ENCODE measurements around the gene SORCS2.

The SORCS2 gene

DNA sequence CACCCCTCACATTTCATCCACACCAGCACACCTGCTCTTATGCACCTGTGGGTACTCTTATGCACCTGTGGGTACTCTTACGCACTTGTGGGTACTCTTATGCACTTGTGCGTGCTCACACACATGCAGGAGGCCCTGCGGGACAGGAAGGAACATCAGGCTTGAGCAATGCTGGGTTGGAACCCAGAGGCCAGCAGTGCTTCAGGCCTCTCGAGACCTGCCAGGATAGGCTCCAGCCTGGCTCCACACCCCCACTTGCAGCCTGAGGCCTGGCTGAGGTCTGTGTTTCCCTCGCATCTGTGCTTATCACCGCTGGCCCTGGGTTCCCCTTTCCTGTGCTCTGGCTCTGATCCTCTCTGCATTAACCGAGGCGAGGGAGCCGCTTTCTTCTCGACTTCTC, 34.7 kb downstream of the SORCS2 start:
- no peak overlapping the region for H3K4me3 ChIP-seq (ENCODE audit: low read depth, low read length)
- H3K36me3 ChIP-seq (ENCODE audit: control insufficient read depth, insufficient read depth, low read length): no peaks in the 10 kb centered on the region
- H3K9ac ChIP-seq (ENCODE audit: low read depth, low read length): no peak overlapping the region
- H3K4me1 ChIP-seq (ENCODE audit: control insufficient read depth, insufficient read depth, low read length): no peaks in the 10 kb centered on the region
- H3K27me3 ChIP-seq (ENCODE audit: control insufficient read depth, insufficient read depth, low read length): no peaks in the 10 kb centered on the region
- H3K9me3 ChIP-seq (ENCODE audit: control insufficient read depth, insufficient read depth, low read length): no peaks in the 10 kb centered on the region
- H3K27ac ChIP-seq (ENCODE audit: low read depth, low read length): no peak overlapping the region

DNA sequence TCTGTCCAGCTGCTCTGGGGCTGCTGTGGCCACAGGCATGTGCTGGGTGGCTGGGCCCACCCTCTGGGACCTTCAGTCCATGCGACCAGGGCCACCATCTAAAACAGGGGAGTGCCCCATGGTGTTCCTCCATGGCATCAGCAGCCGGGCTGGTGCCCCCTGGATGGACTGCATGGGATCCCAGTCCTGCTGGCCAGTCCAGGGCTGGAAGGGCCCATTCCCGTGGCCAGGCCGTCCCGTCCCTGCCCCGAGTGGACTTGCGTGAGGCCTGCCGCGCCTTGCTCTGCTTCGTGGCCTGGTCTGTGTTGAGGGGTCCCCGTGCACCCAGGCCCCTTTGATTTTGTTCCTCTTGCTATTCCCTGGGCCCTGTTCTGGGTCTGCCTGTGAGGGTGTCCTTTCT, 36.4 kb downstream of the SORCS2 start:
- Histone ChIP-seq H3K36me3 (ENCODE audit: control insufficient read depth, insufficient read depth, low read length) (no peaks in the 10 kb centered on the region), H3K4me1 (ENCODE audit: control insufficient read depth, insufficient read depth, low read length) (no peaks in the 10 kb centered on the region), H3K9me3 (ENCODE audit: control insufficient read depth, insufficient read depth, low read length) (no peaks in the 10 kb centered on the region), H3K27me3 (ENCODE audit: control insufficient read depth, insufficient read depth, low read length) (no peaks in the 10 kb centered on the region), H3K4me3 (ENCODE audit: low read depth, low read length) (no peak overlapping the region), H3K27ac (ENCODE audit: low read depth, low read length) (no peak overlapping the region), H3K9ac (ENCODE audit: low read depth, low read length) (no peak overlapping the region)

DNA sequence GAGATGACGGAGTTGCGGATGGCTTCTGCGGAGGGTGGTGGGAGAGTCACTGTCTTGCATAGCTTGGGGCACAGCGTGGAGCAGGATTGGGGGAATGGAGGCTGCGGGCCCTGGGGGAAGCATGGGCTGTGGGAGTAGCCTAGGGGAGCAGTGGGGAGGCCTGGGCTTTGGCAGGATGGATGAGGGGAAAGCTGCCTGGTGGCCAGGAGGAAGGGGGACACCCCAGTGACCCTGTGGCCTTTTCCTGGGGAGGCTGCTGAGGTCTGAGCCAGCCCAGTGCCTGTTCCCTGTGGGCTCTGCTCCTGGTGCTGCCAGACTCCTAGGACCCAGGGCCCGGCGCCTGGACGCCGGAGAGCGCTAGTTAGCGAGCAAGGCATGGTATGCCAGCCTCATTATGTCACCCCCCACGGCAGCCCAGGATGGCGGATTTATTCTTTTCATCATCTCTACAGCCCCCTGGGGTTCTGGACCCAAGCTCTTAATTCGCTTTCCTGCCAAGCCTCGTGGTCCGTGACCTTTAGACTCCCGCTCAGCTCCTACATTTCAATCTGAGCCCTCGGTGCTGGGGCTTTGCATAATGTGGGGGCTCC, 39.8 kb downstream of the SORCS2 start:
- Histone ChIP-seq H3K27ac (ENCODE audit: low read depth, low read length) (no peak overlapping the region), H3K36me3 (ENCODE audit: control insufficient read depth, insufficient read depth, low read length) (no peaks in the 10 kb centered on the region), H3K9ac (ENCODE audit: low read depth, low read length) (no peak overlapping the region), H3K4me3 (ENCODE audit: low read depth, low read length) (no peak overlapping the region), H3K27me3 (ENCODE audit: control insufficient read depth, insufficient read depth, low read length) (no peaks in the 10 kb centered on the region), H3K9me3 (ENCODE audit: control insufficient read depth, insufficient read depth, low read length) (no peaks in the 10 kb centered on the region), H3K4me1 (ENCODE audit: control insufficient read depth, insufficient read depth, low read length) (no peaks in the 10 kb centered on the region)

DNA sequence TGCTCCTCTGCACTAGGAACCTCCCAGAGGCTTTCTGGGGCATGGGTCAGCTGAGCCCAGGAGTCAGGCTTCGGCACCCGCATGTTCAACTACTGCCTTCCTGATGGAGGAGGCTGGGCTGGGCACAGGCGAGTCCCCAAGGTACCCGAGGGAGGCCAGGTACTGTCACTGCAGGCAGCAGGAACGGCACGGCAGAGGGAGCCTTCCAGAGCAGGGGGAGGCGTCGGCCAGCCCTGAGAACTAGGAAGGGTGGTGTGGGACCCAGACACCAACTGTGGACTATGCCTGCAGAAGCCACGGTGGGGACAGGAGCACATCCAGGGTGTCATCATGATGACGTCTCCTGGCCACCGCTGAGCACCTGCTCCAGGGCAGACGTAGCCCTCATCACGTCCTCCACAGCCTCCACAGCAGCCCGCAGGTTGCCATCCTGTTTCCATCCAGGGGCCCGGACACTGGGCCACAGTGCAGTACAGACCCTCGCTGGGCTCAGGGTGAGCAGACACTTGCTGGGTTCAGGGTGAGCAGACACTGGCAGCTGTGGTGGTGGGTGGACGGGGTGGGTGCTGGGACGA, 40.8 kb downstream of the SORCS2 start:
- Histone ChIP-seq H3K4me3 (ENCODE audit: low read depth, low read length) (no peak overlapping the region), H3K4me1 (ENCODE audit: control insufficient read depth, insufficient read depth, low read length) (no peaks in the 10 kb centered on the region), H3K27ac (ENCODE audit: low read depth, low read length) (no peak overlapping the region), H3K9me3 (ENCODE audit: control insufficient read depth, insufficient read depth, low read length) (no peaks in the 10 kb centered on the region), H3K27me3 (ENCODE audit: control insufficient read depth, insufficient read depth, low read length) (no peaks in the 10 kb centered on the region), H3K9ac (ENCODE audit: low read depth, low read length) (no peak overlapping the region), H3K36me3 (ENCODE audit: control insufficient read depth, insufficient read depth, low read length) (no peaks in the 10 kb centered on the region)

DNA sequence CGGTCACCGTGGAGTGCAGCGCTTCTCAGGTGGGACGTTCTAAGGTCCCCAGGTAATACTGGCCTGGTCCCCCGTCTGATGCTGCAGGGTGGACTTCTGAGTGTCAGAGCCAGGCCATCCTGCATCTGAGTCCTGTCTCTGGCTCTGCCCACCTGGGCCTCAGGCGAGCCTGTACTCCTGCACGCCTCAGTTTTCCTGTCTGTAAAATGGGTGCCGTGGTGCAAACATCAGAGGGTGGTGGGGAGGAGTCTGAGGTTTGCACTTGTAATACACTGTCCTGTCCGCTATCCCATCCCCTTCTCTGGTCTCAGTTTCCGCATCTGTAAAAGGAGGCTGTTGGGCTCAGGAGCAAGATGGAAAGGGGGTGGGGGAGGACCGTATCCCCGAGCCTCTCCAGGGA, 41.3 kb downstream of the SORCS2 start:
- Histone ChIP-seq H3K9me3 (ENCODE audit: control insufficient read depth, insufficient read depth, low read length) (no peaks in the 10 kb centered on the region; the same call in 1 of the 2 replicates), H3K4me1 (ENCODE audit: control insufficient read depth, insufficient read depth, low read length) (no peaks in the 10 kb centered on the region), H3K27ac (ENCODE audit: low read depth, low read length) (no peak overlapping the region), H3K4me3 (ENCODE audit: low read depth, low read length) (no peak overlapping the region), H3K9ac (ENCODE audit: low read depth, low read length) (no peak overlapping the region), H3K27me3 (ENCODE audit: control insufficient read depth, insufficient read depth, low read length) (no peaks in the 10 kb centered on the region), H3K36me3 (ENCODE audit: control insufficient read depth, insufficient read depth, low read length) (no peaks in the 10 kb centered on the region)

DNA sequence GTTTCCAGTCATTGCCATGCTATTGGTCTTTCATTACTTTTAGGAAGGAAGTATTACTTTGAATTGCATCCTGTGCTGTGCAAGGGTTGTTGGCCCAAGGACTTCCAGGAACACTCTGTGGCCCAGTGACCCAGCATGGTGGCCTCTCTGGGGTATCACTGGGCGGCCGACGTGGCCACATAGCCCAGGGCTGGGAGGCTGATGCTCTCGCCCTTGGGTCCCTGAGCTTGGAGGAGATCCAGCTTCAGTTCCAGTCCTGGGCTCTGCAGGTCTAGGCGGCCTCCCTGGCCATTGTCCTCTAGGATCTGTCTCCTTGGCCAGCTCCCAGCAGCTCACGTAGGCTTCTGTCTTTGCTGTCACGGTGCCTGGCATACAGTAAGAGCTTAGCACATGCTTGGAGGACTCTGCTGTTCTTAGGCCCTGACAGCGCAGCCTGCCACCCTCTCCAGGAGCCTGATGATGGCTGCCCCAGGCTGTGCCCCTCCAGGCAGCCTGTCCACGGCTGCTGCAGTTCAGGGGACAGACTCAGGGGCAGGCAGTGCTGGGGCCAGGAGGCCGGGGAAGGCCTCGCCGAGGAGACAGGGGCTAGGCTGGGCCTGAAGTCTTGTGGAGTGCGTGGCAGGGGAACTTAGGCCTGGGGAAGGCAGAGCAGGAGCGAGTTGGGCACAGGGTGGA, 42.2 kb downstream of the SORCS2 start:
- H3K9me3 ChIP-seq (ENCODE audit: control insufficient read depth, insufficient read depth, low read length): no peaks in the 10 kb centered on the region; the same call in 1 of the 2 replicates
- no peaks in the 10 kb centered on the region for H3K4me1 ChIP-seq (ENCODE audit: control insufficient read depth, insufficient read depth, low read length)
- H3K4me3 ChIP-seq (ENCODE audit: low read depth, low read length): no peak overlapping the region
- no peaks in the 10 kb centered on the region for H3K36me3 ChIP-seq (ENCODE audit: control insufficient read depth, insufficient read depth, low read length)
- no peak overlapping the region for H3K27ac ChIP-seq (ENCODE audit: low read depth, low read length)
- H3K27me3 ChIP-seq (ENCODE audit: control insufficient read depth, insufficient read depth, low read length): no peaks in the 10 kb centered on the region
- H3K9ac ChIP-seq (ENCODE audit: low read depth, low read length): no peak overlapping the region

DNA sequence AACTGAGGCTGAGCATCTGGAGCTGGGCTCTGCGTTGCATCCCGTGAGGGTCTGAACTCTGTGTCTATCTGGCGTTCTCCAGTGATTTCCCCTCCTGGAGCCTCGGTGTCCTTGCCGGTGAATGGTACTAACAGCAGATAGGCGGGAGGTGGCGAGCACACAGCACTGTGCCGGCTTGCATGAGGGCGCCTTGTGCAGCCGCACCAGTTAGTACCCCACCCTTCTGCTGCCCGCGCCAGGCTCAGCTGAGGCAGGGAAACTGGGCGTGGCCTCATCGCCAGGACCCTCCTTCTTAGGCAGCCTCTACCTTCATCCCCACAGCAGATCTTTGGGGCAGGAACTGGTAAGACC, 42.7 kb downstream of the SORCS2 start:
- no peaks in the 10 kb centered on the region; the same call in 1 of the 2 replicates for H3K9me3 ChIP-seq (ENCODE audit: control insufficient read depth, insufficient read depth, low read length)
- no peaks in the 10 kb centered on the region for H3K4me1 ChIP-seq (ENCODE audit: control insufficient read depth, insufficient read depth, low read length)
- H3K36me3 ChIP-seq (ENCODE audit: control insufficient read depth, insufficient read depth, low read length): no peaks in the 10 kb centered on the region
- H3K4me3 ChIP-seq (ENCODE audit: low read depth, low read length): no peak overlapping the region
- H3K9ac ChIP-seq (ENCODE audit: low read depth, low read length): no peak overlapping the region
- H3K27me3 ChIP-seq (ENCODE audit: control insufficient read depth, insufficient read depth, low read length): no peaks in the 10 kb centered on the region
- no peak overlapping the region for H3K27ac ChIP-seq (ENCODE audit: low read depth, low read length)

DNA sequence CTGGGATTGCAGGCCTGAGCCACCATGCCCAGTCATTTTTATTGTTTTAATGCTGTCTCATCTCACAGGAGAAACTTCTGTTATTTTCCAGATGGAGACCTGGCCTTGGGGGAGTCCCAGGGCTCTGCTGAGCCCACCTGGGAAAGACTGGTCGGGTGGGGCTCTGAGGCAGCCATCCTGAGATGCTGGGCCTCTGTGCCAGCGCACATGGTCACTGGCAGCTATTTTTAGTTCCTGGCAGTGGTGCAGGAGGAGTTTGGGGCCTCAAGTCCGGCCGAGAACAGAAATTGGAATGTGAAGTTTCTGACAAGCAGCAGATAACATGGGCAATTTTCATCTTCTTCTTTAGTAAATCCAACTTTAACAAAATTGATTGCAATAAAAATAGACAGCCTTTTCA, 44.5 kb downstream of the SORCS2 start:
- H3K4me3 ChIP-seq (ENCODE audit: low read depth, low read length): no peak overlapping the region
- no peak overlapping the region for H3K27ac ChIP-seq (ENCODE audit: low read depth, low read length)
- H3K9ac ChIP-seq (ENCODE audit: low read depth, low read length): no peak overlapping the region
- no peaks in the 10 kb centered on the region; the same call in 1 of the 2 replicates for H3K9me3 ChIP-seq (ENCODE audit: control insufficient read depth, insufficient read depth, low read length)
- H3K27me3 ChIP-seq (ENCODE audit: control insufficient read depth, insufficient read depth, low read length): no peaks in the 10 kb centered on the region
- no peaks in the 10 kb centered on the region for H3K4me1 ChIP-seq (ENCODE audit: control insufficient read depth, insufficient read depth, low read length)
- H3K36me3 ChIP-seq (ENCODE audit: control insufficient read depth, insufficient read depth, low read length): no peaks in the 10 kb centered on the region

DNA sequence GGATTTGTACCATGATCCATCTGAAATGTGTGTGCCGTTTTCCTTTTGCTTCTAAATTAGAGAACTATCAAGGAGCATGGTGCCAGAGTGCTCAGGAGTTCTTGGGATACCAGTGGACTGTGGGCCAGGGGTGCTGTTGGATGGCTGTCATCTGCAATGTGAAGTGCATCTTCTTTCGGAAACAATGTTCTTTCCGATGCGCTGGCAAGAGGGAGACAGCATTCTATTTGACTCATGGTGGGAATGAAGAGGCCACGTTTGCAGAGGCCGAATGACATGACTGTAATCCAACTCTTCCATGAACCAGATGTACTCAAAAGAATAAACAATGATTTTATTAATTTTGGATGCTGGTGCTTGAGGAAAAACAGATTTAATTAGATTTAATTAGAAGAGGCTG, 45.5 kb downstream of the SORCS2 start:
- no peak overlapping the region for H3K27ac ChIP-seq (ENCODE audit: low read depth, low read length)
- no peaks in the 10 kb centered on the region; the same call in 1 of the 2 replicates for H3K9me3 ChIP-seq (ENCODE audit: control insufficient read depth, insufficient read depth, low read length)
- H3K36me3 ChIP-seq (ENCODE audit: control insufficient read depth, insufficient read depth, low read length): no peaks in the 10 kb centered on the region
- no peaks in the 10 kb centered on the region for H3K4me1 ChIP-seq (ENCODE audit: control insufficient read depth, insufficient read depth, low read length)
- no peak overlapping the region for H3K9ac ChIP-seq (ENCODE audit: low read depth, low read length)
- no peak overlapping the region for H3K4me3 ChIP-seq (ENCODE audit: low read depth, low read length)
- no peaks in the 10 kb centered on the region for H3K27me3 ChIP-seq (ENCODE audit: control insufficient read depth, insufficient read depth, low read length)

DNA sequence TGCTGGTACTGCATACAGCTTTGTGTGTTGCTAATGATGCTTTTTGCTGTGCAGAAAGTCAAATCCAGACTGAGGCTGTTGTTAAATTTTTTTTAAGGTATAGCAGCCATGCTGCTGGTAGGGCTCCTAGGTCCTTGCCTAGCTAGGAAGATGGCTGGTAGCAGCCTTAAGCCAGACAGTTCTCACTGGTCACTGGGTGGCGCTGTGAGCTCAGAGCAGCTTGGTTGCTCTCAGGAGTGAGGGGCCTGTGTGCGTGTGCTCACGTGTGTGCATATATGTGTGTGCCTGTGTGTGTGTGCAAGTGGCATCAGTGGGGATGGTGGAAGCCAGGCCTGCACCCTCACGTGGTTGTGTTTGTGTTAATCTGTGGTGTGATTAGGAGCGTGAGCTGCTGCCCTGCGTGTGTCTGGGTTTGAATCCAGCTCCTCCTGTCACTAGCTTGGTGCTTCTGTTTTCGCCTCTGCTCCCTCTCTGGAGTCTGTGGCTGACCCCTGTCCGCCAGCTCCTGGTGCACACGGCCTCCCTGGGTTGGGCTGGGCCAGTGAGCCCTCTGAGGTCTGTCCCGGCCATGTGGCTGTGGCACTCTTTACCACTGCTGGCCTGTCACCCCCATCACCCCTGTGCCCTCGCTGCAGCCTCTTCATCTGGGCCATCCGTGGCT, 46.1 kb downstream of the SORCS2 start:
- Histone ChIP-seq H3K9ac (ENCODE audit: low read depth, low read length) (no peak overlapping the region), H3K27me3 (ENCODE audit: control insufficient read depth, insufficient read depth, low read length) (no peaks in the 10 kb centered on the region), H3K27ac (ENCODE audit: low read depth, low read length) (no peak overlapping the region), H3K9me3 (ENCODE audit: control insufficient read depth, insufficient read depth, low read length) (no peaks in the 10 kb centered on the region; the same call in 1 of the 2 replicates), H3K36me3 (ENCODE audit: control insufficient read depth, insufficient read depth, low read length) (no peaks in the 10 kb centered on the region), H3K4me1 (ENCODE audit: control insufficient read depth, insufficient read depth, low read length) (no peaks in the 10 kb centered on the region), H3K4me3 (ENCODE audit: low read depth, low read length) (no peak overlapping the region)

Measured in HUES48 (cell line).